ENCODE data around the gene ARPC5L. TPM values are rescaled to one million over a fixed set of nuclear protein-coding genes. Genes with fewer than 3 reads are reported as not detected.

ARPC5L gene
- total RNA-seq, 1 experiment from 2014 or later: 84.4 TPM

- Histone ChIP-seq H3F3A (ENCODE audit: insufficient read depth, low read depth) (no peaks in the 10 kb centered on the region), H3K36me3 (ENCODE audit: low read depth) (0 out of 2 replicates have a peak, but pooled peaks cover 5% of the 10 kb centered on the region), H3K4me2 (no peak overlapping the region), H3K4me3 (no peak overlapping the region), H3K9me2 (ENCODE audit: insufficient read depth) (no peaks in the 10 kb centered on the region), H3K9me3 (ENCODE audit: insufficient read depth, low read depth) (no peaks in the 10 kb centered on the region), H3K27ac (no peak overlapping the region), H2AFZ (no peak overlapping the region), H3K27me3 (ENCODE audit: insufficient read depth, low read depth) (no peaks in the 10 kb centered on the region), H3K79me2 (ENCODE audit: low read depth) (no peaks in the 10 kb centered on the region), H4K20me1 (ENCODE audit: insufficient read depth) (no peaks in the 10 kb centered on the region), H3K4me1 (replicated peaks; ENCODE audit: insufficient read depth) (no peaks in the 10 kb centered on the region)
- no peak for DNase-seq
- TF ChIP-seq, protein P1, sequence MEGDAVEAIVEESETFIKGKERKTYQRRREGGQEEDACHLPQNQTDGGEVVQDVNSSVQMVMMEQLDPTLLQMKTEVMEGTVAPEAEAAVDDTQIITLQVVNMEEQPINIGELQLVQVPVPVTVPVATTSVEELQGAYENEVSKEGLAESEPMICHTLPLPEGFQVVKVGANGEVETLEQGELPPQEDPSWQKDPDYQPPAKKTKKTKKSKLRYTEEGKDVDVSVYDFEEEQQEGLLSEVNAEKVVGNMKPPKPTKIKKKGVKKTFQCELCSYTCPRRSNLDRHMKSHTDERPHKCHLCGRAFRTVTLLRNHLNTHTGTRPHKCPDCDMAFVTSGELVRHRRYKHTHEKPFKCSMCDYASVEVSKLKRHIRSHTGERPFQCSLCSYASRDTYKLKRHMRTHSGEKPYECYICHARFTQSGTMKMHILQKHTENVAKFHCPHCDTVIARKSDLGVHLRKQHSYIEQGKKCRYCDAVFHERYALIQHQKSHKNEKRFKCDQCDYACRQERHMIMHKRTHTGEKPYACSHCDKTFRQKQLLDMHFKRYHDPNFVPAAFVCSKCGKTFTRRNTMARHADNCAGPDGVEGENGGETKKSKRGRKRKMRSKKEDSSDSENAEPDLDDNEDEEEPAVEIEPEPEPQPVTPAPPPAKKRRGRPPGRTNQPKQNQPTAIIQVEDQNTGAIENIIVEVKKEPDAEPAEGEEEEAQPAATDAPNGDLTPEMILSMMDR (conservative IDR thresholded peaks at IDR 0.05): no peak
- TF ChIP-seq EZH2 (IDR thresholded peaks at IDR 0.05; ENCODE audit: low read depth): no peak
- POLR2A ChIA-PET (ENCODE audit: unreplicated experiment): no interaction called here
- no TSS peak for BruUV-seq (replicated peaks)
- CTCF ChIA-PET: no interaction called here
- intact Hi-C loops (cut with micrococcal nuclease; ENCODE audit: unreplicated experiment): loop anchor here (5.0 kb wide), 1 partner anchor 242 kb away; the partner anchor contains the start of gene SCAI
Measured at GRCh38 chr9:124899845-124900244, 37.9 kb downstream of the ARPC5L start.

DNA sequence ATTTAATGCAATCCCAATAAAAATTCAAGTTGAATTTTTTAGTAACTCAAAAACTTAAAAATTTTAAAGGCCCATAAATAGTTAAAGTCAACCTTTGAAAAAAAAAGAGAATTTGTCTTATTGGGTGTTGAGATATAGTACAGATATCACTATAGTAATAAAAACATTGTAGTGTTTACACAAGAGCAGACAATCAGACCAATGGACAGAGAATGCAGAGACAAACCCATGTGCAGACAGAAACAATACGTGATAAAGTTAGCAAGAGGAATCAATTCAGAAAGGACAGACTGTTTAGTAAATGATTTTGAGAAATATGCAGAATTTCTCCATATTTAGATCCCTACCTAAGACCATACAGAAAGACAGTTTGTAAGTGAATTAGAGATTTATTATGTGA lies 45.0 kb downstream of the ARPC5L start:
- POLR2A ChIA-PET (ENCODE audit: unreplicated experiment): no interaction called here

GRCh38 chr9:124908098-124908497 lies 46.2 kb downstream of the ARPC5L start:
- no peak for DNase-seq
- H3K9me2 ChIP-seq (ENCODE audit: insufficient read depth): no peaks in the 10 kb centered on the region
- 0 out of 2 replicates have a peak, but pooled peaks cover 4% of the 10 kb centered on the region for H3F3A ChIP-seq (ENCODE audit: insufficient read depth, low read depth)
- H3K4me2 ChIP-seq: no peak overlapping the region
- no peaks in the 10 kb centered on the region for H4K20me1 ChIP-seq (ENCODE audit: insufficient read depth)
- POLR2A ChIA-PET (ENCODE audit: unreplicated experiment): no interaction called here
- H3K79me2 ChIP-seq (ENCODE audit: low read depth): no peaks in the 10 kb centered on the region
- no peaks in the 10 kb centered on the region for H3K9me3 ChIP-seq (ENCODE audit: insufficient read depth, low read depth)
- no peak for TF ChIP-seq EZH2 (IDR thresholded peaks at IDR 0.05; ENCODE audit: low read depth)
- TF ChIP-seq, protein P1 (conservative IDR thresholded peaks at IDR 0.05): no peak
- no peak overlapping the region for H3K27ac ChIP-seq
- intact Hi-C loops (cut with micrococcal nuclease; ENCODE audit: unreplicated experiment): no loop called here
- no peaks in the 10 kb centered on the region for H3K4me1 ChIP-seq (replicated peaks; ENCODE audit: insufficient read depth)
- no peak overlapping the region for H3K4me3 ChIP-seq
- H2AFZ ChIP-seq: no peak overlapping the region
- CTCF ChIA-PET: no interaction called here
- no TSS peak for BruUV-seq (replicated peaks)
- no peaks in the 10 kb centered on the region for H3K36me3 ChIP-seq (ENCODE audit: low read depth)
- no peaks in the 10 kb centered on the region for H3K27me3 ChIP-seq (ENCODE audit: insufficient read depth, low read depth)

More for the DNA sequence above, 45.0 kb downstream of the ARPC5L start:
- H3K27ac ChIP-seq: no peak overlapping the region
- CTCF ChIA-PET: no interaction called here
- no peaks in the 10 kb centered on the region for H3K9me2 ChIP-seq (ENCODE audit: insufficient read depth)
- no peak for DNase-seq
- no peaks in the 10 kb centered on the region for H3K36me3 ChIP-seq (ENCODE audit: low read depth)
- no peak overlapping the region for H3K4me3 ChIP-seq
- no peak overlapping the region for H2AFZ ChIP-seq
- no peaks in the 10 kb centered on the region for H3K4me1 ChIP-seq (replicated peaks; ENCODE audit: insufficient read depth)
- H3K27me3 ChIP-seq (ENCODE audit: insufficient read depth, low read depth): no peaks in the 10 kb centered on the region
- BruUV-seq (replicated peaks): no TSS peak
- TF ChIP-seq, protein P1 (conservative IDR thresholded peaks at IDR 0.05): no peak
- no peak for TF ChIP-seq EZH2 (IDR thresholded peaks at IDR 0.05; ENCODE audit: low read depth)
- intact Hi-C loops (cut with micrococcal nuclease; ENCODE audit: unreplicated experiment): no loop called here
- H3K9me3 ChIP-seq (ENCODE audit: insufficient read depth, low read depth): no peaks in the 10 kb centered on the region
- 0 out of 2 replicates have a peak, but pooled peaks cover 3% of the 10 kb centered on the region for H3F3A ChIP-seq (ENCODE audit: insufficient read depth, low read depth)
- H3K4me2 ChIP-seq: no peak overlapping the region
- H3K79me2 ChIP-seq (ENCODE audit: low read depth): no peaks in the 10 kb centered on the region
- no peaks in the 10 kb centered on the region for H4K20me1 ChIP-seq (ENCODE audit: insufficient read depth)

Measured in PC-9 (cell line).